LHCN-M2 (cell line): ENCODE measurements around the gene TRPM8. TPM values are rescaled to one million over a fixed set of nuclear protein-coding genes. Genes with fewer than 3 reads are reported as not detected.

Experiments used
- DNase-seq: peaks from one replicate; pipeline ENCODE4 v3.0.0-alpha.2; 2012; ENCODE audit warnings: low read depth
- total RNA-seq: library from RNA; depleted of rRNA; stranded (reverse); fragments of >200 nt; gene quantifications from 2 replicates; pipeline ENCODE4 v1.2.3, GENCODE V29; 2014

Gene TRPM8
- total RNA-seq, 1 experiment from 2014 or later = 0.80 TPM

DNA sequence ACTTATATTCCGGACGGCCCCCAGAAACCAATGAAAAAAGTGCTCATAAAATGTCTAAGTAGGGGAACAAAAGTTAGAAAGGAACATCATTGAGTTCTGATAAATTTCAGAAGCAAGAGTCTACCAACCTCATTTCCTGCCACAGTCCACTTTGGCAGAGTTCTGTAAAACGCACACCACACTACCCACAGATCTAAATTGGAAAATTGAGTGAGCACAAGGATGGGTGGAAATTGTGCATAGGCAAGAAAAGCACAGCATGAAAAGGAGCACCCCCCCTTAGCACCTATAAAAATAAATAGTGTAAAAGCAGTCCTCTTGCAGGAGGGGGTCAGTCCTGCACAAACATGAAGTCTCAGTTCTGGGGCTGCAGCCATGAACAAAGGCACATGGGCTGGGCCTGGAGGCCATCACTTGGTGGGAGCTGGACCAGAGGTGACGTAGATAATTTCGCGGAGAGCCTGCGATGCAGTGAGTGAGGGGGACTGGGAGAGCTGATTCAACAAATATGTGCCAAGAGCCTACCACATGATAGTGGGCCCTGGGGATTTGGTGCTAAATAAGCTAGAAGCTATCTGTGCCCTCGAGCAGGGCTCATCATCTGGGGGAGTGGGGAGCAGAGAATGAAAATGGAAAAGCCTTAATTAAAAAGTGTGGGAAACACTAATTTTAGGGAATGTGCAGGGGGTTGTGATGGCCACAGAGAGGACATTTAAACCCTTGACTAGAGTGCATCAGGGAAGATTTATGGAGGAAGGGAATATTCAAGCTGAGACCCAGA, 84.4 kb downstream of the TRPM8 start:
- no peak for DNase-seq

GRCh38 chr2:234002281-234002680, 85.1 kb downstream of the TRPM8 start:
- DNase-seq = no peak

- peak; percentile 96 for DNase-seq
Observed at GRCh38 chr2:234003972-234004617, 86.9 kb downstream of the TRPM8 start.

- DNase-seq = no peak
Observed at GRCh38 chr2:234005126-234005525, 88.0 kb downstream of the TRPM8 start.

- no peak for DNase-seq
Observed at GRCh38 chr2:234006501-234006900, 89.3 kb downstream of the TRPM8 start.

GRCh38 chr2:234014427-234014826, 97.3 kb downstream of the TRPM8 start:
- no peak for DNase-seq

- DNase-seq = no peak
Observed at GRCh38 chr2:234015861-234016260, 98.7 kb downstream of the TRPM8 start.

- DNase-seq = no peak
Observed at GRCh38 chr2:234019896-234020295, 102.7 kb downstream of the TRPM8 start.

DNA sequence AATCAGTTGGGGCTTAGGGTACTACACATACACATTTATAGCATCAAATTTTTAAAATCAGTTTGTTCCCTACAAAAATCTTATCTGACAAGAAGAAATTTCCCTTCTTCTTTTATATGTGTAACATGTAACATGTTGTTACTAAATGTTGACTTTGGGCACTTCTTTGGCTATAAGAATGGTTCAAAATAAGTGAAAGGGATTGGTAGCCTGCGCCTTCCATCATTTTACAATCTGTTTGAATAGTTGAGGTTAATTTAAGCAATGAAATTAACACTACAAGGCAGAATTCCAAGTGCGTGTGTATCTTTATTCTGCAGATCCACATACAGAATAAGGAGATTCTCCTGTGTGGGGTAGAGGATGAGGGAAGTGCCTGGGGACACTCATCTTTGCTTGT, 103.2 kb downstream of the TRPM8 start:
- no peak for DNase-seq

GRCh38 chr2:234022424-234022823, 105.3 kb downstream of the TRPM8 start:
- no peak for DNase-seq

- DNase-seq = no peak
Observed at GRCh38 chr2:234024304-234024703, 107.1 kb downstream of the TRPM8 start.

- DNase-seq = no peak
Observed at GRCh38 chr2:234025466-234025865, 108.3 kb downstream of the TRPM8 start.

DNA sequence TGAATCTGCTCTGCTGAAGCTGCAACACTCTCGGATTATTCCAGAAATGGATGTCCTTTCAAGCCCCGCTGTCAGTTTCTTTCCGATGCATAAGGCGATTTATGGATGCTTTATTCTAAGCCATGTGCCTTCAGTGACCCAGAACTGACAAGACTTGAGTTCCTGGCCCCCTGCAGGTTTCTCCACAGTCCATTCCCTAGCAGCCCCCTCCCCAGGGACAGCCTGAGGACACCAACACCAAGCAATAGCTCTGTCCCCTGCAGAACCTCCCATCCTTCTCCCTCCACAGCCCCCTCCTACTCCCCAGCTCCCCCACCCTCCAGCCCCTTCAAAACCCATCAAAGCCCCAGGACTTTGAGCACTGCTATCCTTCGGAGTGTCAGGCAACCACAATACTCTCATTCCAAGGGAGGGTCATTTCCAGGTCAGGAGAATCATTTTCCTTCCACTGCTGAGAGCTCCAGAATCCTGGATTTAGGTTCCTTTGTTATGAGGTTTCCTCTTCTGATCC, 108.8 kb downstream of the TRPM8 start:
- DNase-seq = peak; percentile 69

DNA sequence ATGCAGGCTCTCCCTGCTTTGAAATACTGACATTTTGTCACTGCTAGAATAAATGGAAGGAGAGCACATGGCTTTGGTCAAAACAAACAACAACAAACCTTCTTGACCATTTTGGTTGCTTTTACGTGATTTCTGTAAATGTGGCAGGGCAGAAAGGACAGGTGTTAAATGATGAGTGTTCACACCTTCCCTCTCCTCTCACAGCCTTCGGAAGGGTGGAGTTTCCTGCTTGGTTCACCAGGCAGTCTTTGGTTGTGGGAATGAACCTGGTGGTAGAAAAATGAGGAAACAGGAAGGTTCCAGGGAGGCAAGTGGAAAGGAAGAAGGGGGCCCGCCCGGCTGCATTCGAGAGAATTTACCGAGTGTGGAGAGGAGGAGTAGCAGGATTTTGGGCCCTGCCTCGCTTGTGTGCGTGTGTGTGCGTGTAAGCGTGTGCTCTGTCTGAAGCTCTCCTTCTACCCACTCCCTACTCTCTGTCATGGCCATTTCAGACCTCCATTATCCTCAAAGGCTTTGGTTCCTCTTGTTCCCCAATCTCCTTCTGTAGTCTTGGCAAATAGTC, 109.6 kb downstream of the TRPM8 start:
- DNase-seq = no peak

DNA sequence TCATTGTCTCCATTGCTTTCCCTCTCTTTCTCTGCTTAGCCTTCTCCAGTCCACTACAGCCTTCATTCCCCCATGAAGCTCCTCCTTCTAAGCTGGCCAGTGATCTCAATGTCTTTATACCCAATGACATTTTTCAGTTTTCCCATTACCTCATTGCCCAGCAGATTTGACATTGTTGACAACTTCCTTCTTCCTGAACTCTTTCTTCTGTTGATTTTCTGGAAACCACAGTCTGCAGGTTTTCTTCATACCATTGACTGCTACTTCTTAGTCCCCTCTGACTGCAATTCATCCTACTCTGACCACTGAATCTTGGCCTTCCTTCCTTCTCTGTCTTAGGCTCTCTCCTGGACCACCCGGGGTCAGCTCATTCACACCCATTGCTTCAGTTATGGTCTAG, 110.5 kb downstream of the TRPM8 start:
- DNase-seq = no peak

DNA sequence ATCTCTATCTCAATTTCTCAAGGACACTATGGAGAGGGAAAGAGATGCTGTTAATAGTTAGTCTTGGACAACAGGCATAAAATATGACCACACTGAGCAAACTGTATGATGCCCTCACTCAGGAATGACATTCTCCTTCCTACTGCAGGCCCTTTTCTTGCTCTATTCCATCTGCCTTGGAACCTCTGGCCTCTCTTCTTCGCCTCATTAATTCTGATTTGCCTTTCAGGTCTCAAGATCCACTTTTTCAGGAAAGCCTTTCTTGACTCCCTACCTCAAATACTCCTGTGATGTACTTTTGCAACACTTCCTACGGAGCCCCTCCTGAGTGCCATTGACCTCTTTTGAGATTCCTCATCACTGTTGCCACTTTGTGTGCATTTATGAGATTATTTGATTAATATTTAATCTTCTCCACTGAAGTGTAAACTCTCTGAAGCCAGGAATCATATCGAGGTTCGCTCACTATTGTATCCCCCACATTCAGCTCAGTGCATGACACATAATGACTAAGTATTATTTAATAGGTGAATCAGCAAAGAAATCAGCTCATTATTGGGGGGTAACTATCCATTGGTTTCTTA, 112.1 kb downstream of the TRPM8 start:
- DNase-seq = no peak

DNA sequence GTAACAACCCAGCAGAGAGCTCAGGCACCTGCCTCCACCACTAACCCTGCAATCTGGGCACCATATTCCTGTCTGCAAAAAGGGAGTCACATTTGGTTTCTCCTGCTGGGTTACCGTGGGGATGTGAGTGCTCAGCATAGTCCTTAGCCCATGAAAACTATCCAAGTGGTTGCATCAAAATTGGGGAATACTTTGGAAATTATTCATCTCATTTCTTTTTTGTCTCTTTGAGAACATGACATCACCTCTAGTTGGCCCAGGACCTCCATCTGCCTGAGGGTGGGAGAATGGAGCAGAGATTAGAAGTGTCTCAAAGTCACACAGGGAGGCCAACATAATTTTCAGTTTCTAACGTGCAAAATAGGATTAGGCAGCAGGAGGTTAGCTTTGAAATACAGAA, 114.0 kb downstream of the TRPM8 start:
- DNase-seq = no peak

DNA sequence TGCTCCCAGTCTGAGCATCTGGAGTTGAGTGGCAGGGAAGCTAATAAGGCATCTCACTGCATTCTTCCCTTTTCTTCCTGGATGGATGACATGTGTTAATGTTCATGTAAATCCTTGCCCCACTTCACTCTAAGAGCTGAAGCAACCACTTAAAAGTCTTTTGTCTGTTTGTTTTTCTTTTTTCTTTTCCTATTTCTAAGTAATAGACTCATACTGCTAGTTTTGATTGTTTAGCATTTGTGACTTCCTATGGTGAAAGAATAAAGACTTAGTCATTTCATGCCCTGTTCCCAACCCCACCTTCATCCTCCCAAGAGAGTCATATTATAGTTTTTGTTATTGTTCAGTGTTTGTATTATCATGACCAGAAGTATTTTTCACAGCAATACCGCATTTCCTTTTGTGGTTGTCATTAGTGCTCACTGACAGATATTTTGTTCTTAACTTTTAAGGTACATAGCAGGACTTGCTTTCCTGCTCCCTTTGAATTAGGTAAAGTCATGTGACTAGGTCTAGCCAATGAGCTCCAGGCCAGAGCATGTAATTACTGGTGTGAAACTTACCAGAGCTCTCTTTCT, 115.2 kb downstream of the TRPM8 start:
- DNase-seq = peak; percentile 96

DNA sequence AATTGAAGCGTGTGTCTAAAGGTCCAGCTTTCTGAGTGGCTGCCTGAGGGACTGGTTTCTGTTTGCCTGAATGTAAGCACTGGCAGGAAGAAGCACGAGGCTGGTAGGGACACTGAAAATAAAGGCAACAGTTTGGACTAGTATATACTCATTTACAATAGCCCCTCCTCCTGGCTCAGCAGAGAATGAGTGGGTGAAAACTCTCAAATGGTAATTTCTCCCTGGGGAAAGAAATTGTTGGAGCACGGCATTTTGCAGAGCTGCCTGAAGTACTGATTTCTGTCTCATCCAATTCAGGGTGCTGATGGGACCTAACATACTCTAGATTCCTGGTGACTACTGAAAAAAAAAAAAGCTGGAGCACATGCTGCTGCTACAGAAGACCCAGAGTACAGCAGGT, 116.0 kb downstream of the TRPM8 start:
- peak; percentile 23 for DNase-seq

DNA sequence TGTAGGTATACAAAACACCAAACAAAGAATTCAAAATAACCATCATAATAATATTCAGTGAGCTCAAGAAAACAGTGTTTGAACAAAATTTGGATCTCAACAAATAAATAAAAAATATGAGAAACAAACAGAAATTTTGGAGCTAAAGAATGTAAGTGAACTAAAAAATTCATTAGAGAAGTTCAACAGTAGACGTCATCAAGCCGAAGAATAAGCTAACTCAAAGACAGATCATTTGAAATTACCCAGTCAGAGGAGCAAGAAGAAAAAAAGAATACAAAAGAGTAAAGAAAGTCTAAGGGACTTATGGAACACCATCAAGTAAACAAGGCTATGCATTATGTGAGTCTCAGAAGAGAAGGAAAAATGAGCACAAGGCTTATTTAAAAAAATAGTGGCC, 116.7 kb downstream of the TRPM8 start:
- DNase-seq = no peak

GRCh38 chr2:234038076-234038802, 121.1 kb downstream of the TRPM8 start:
- peak; percentile 91 for DNase-seq
